ENCODE data around the gene CDH23. TPM values are rescaled to one million over a fixed set of nuclear protein-coding genes. Genes with fewer than 3 reads are reported as not detected.

Gene CDH23
- polyA plus RNA-seq, 5 donors = 2.3 to 3.6 (median 3.1) TPM

DNA sequence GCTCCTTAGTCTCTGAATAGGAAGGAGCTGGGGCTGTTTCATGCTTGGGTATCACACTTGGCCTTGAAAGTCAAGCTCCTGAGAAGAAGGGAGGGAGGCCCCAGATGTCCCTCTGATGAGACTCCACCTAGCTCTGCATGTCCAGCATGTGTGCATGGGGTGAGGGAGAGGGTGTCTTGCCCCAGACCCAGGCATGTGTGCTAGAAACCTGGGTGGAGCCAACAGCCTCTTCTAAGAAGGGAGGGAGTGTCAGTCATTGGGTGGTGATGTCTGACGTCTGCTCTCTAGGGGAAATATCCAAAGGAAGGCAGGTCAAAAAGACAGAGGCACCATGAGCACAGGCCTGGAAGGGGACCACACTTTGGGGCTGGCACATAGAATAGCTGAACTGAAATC lies 159.0 kb downstream of the CDH23 start:
- no peak for DNase-seq

DNA sequence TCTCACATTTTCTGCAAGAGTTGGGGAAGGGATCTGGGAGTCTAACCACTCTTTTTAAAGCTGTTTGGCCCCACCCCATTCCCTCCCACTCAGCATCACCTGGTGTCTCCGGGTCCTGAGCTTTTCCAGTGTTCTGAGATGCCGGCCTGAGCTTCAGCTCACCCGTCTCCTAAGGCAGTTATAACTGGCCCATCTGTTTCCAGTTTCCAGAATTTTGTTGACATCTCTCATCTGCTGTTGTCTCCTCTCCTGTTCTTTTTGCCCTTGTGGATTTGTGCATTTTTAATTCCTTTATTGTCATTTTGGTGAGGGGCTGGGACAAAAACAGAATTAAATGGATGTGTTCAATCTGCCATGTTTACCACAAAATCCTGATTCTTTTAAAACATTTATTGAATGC lies 162.3 kb downstream of the CDH23 start:
- no peak for DNase-seq

DNA sequence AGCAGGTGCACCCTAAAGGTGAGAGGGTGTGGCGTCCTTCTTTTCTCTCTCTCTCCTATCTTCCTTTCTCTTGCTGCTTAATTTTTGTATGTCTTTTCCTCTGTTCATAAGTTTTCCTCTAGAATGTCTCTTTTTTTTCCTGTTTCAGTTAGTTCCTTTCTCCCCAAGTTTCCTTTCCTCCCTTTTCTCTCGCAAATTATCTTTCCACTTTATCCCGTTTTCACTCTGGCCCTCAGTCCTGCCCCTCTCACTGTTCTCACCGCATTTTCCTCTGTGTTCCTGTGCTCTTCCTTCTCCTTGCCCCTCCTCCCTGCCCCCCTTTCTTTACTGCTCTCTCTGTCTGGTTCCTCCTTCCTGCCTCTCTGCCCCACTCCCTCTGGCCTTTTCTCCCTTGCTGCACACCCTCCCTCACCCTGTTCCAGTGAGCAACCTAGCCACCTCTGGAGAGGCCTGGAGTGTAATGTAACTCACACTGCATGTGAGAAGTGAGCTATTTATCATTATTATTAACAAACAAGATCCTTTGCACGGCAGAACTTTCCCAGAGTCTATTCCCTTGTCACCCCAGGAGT lies 164.4 kb downstream of the CDH23 start:
- no peak for DNase-seq

GRCh38 chr10:71562181-71562580 lies 165.5 kb downstream of the CDH23 start:
- no peak for DNase-seq

DNA sequence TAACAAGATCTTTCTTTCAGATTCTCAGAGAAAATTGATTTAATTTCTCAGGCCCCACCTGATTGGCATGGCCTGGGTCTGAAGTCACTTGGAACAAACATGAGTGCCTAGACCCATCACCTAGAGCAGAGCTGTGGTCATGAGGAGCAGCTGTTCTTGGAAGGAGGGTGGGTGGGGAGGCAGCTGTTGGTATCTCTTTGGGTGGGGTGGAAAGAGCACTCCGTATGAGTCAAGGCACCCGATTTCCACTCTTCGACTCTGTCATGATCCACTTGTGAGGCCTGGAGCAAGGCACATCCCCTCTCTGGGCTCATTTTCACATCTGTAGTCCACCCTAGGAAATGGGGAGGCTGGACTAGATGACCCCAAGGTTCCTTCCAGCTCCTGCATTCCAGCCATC lies 166.2 kb downstream of the CDH23 start:
- DNase-seq = no peak

DNA sequence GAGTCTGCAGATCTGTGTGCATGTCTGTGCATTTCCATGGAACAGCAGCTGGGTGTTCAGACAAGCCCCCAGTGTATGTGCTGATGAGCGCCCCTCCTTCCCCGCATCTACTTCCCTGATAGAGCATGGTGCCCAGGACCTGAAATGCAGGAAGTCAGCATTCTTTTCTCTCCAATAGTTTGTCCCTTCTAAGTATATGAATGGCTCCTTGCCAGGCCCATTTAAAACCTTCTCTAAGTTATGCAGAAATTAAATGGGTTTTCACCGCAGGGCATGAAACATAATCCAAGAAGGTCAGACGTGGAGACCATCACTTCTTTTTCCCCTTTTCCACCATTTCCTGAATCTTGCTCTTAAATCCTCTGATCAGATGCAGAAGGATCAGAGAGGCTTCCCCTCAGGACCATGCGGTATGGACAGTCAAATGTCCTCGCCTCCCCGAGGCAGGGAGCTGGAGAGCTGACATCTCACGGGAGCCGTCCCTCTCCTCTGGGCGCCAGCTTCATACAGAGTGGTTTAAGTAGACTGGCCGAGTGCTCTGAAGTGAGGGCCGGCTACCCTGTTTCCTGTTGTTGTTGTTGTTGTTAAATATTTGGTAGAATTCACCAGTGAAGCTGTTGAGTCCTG lies 167.6 kb downstream of the CDH23 start:
- no peak for DNase-seq

- no peak for DNase-seq
These were observed 168.7 kb downstream of the CDH23 start for GRCh38 chr10:71565284-71566000.

DNA sequence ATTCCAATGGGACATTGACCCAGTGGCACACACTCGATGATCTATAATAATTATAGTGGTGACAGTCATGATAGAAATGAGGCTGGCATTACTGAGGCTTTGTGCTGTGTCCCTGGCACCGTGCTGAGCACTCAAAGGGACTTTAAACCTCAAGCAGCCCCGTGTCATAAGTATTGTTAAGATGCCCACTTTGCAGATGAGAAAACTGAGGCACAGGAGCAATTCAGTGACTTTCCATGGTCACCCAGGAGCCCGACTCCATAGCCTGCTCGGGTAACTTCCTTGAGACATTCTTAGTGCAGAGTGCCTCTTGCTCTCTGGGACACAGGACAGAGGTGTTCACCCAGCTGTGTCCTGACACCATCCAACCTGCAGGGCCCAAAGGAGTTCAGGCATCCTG lies 170.3 kb downstream of the CDH23 start:
- no peak for DNase-seq

- no peak for DNase-seq
These were observed 172.3 kb downstream of the CDH23 start for GRCh38 chr10:71568896-71569492.

GRCh38 chr10:71569775-71570588 lies 173.3 kb downstream of the CDH23 start:
- peak; percentile 42 to 50 for DNase-seq

- DNase-seq = no peak
These were observed 174.9 kb downstream of the CDH23 start for GRCh38 chr10:71571460-71572175.

- DNase-seq = no peak
These were observed 176.2 kb downstream of the CDH23 start for GRCh38 chr10:71572962-71573361.

- DNase-seq = no peak
These were observed 177.1 kb downstream of the CDH23 start for GRCh38 chr10:71573562-71574518.

- DNase-seq = no peak
These were observed 178.7 kb downstream of the CDH23 start for GRCh38 chr10:71575451-71575850.

DNA sequence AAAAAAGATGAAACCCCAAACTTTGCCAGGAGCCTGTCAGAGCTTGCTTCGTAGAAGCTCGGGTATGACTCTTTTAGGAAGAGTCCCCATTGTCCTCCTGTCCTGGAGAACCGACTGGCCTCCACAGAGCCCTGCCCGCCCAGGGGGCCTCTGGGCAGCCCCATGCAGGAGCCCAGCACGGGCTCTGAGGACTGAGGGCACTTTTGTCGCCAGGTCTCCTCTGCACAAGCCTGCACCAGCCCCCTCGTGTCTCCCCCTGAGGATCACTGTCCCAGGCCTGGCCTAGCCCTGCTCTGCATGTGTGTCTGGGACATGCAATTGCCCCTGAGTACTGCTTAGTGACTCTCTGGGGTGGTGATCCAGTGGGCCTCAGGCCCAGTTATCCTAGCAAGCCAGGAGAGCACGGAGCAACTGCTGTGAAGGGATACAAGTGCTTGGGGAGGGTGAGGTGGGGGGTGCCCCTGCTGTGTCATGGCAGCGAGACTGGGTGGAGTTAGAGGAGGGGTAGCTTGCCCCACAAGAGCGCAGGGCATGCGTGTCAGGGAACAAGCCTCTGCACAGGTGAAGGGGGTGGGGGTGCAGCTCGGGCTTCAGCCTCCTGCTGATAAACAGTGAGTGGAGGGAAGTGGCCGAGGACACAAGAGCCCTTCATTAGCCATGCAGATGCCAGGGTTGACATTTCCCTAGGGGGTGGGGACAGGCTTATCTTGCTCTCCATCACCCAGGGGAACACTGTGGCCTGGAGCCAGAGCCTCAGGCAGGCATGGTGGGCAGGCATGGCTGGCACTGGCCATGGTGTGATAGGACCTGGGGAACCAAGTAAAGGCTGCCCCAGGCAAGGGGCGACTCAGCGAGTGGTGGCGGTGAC lies 179.4 kb downstream of the CDH23 start:
- DNase-seq = peak; percentile 36 to 51

DNA sequence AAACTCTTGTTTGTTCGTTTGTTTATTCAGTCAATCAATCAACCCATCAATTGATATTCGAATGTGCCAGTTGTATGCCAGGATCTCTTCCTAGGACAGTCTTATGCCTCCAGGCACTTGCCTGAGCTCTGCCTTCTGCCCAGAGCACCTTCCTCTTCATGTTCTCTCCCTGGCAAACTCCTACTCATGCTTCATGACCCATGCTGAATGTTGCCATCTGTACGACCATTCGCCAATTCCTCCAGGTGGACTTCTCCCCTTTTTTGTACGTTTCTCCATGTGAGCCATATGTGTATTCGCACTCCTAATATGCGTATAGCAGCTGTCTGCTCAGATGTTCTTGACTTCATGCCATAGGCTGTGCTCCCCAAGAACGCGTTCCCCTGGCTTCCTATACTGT lies 180.1 kb downstream of the CDH23 start:
- no peak for DNase-seq

DNA sequence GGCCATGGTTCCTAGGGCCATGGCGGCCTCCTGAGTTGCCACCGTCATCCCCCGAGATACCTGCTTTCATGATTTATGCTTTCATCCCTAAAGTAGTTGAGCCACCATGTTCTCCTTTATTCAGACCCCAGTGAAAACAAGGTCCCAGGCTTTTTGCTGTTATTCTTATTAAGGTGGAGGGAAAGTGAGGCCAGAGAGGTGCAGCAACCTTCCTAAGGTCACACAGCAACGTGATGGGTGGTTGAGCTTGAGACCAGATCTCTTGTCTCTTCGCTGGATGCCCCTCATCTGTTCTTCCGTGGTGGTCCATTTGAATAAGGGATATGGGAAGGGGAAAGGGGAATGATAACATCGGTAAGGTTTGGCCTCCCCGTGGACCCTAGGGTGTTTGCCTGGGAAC lies 180.6 kb downstream of the CDH23 start:
- no peak for DNase-seq

DNA sequence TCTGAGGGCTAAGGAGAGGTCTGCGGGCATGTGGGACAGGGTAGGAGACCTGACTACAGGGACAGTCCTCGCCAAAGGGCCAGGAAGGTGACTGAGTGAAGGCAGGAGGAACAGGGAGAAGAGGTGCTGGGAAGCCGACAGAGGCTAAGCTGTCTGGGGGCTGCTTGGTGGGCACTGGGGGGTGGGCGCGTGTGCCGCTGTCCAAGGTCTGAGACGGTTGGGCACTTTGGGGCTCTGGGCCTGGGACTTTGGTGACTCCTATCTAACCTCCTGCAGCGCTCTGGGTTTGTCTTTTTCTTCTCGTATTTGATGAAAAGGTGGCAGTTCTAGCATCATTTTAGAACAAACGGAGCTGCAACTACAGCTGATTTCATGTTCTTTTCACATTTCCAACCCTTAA lies 181.3 kb downstream of the CDH23 start:
- DNase-seq = no peak

GRCh38 chr10:71579668-71580067 lies 182.9 kb downstream of the CDH23 start:
- no peak for DNase-seq
